ENCODE data around the gene TMEM134.

DNA sequence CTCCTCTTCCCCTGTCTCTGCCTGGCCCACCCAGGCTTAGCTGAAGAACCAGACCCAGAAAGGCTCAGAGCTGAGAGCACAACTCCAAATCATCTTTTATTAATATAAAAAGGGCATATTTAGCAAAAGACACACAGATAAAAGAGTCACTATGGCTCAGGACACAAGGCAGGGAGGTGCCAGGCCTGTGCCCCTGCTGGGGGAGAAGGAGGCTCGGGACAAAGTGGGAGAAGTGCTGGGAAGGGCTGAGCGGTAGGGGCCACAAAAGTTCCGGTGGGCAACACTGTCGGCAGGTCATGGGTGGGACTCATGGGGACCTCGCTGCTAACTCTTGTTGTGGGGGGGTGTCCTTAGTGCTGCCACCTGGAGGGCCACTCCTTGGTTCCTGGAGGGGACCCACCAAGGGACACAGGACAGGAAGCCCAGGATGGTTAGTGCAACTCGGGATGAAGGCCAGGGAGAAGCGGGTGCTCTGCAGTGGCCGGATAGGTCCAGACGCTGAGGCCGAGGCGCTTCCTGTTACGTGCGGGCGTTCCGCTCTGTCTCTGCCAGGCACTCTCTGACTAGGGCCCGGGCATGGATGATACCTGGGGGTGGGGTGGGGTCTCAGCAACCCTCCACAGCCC, 37.5 kb upstream of the TMEM134 start:
- TF ChIP-seq, protein P1, sequence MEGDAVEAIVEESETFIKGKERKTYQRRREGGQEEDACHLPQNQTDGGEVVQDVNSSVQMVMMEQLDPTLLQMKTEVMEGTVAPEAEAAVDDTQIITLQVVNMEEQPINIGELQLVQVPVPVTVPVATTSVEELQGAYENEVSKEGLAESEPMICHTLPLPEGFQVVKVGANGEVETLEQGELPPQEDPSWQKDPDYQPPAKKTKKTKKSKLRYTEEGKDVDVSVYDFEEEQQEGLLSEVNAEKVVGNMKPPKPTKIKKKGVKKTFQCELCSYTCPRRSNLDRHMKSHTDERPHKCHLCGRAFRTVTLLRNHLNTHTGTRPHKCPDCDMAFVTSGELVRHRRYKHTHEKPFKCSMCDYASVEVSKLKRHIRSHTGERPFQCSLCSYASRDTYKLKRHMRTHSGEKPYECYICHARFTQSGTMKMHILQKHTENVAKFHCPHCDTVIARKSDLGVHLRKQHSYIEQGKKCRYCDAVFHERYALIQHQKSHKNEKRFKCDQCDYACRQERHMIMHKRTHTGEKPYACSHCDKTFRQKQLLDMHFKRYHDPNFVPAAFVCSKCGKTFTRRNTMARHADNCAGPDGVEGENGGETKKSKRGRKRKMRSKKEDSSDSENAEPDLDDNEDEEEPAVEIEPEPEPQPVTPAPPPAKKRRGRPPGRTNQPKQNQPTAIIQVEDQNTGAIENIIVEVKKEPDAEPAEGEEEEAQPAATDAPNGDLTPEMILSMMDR (conservative IDR thresholded peaks at IDR 0.05; ENCODE audit: low read length), result peak; percentile 63
- TF ChIP-seq EZH2phosphoT487 (IDR thresholded peaks at IDR 0.05; ENCODE audit: borderline replicate concordance, low read depth, low read length), result no peak

Data from OCI-LY7 (cell line).